HUES48 (cell line): ENCODE data around the gene LSR.

Experiments used
- H3K27ac ChIP-seq: one replicate; pipeline ENCODE4 v1.7.0; 2013; ENCODE audit warnings: low read depth, low read length, inconsistent platforms
- H3K27me3 ChIP-seq: 2 replicates; pipeline ENCODE4 v1.6.1; 2013; ENCODE audit warnings: mild to moderate bottlenecking, low read length; ENCODE audit not compliant: control insufficient read depth, insufficient read depth
- H3K36me3 ChIP-seq: 2 replicates; pipeline ENCODE4 v1.6.1; 2013; ENCODE audit warnings: low read length; ENCODE audit not compliant: control insufficient read depth, insufficient read depth
- H3K4me1 ChIP-seq: 2 replicates; pipeline ENCODE4 v1.6.1; 2013; ENCODE audit warnings: mild to moderate bottlenecking, low read length; ENCODE audit not compliant: control insufficient read depth, insufficient read depth
- H3K4me3 ChIP-seq: 2 replicates; pipeline ENCODE4 v1.5.1; 2013; ENCODE audit warnings: mild to moderate bottlenecking, low read depth, low read length
- H3K9ac ChIP-seq: 2 replicates; pipeline ENCODE4 v1.6.1; 2013; ENCODE audit warnings: mild to moderate bottlenecking, low read depth, low read length, moderate library complexity
- H3K9me3 ChIP-seq: 2 replicates; pipeline ENCODE4 v1.6.1; 2013; ENCODE audit warnings: low read length; ENCODE audit not compliant: control insufficient read depth, insufficient read depth

LSR gene

GRCh38 chr19:35309481-35310279 lies 60.9 kb downstream of the LSR start:
- no peaks in the 10 kb centered on the region for H3K4me1 ChIP-seq
- no peak overlapping the region for H3K9ac ChIP-seq
- H3K9me3 ChIP-seq = no peaks in the 10 kb centered on the region
- no peaks in the 10 kb centered on the region for H3K36me3 ChIP-seq
- no peaks in the 10 kb centered on the region for H3K27me3 ChIP-seq
- H3K4me3 ChIP-seq = no peak overlapping the region
- H3K27ac ChIP-seq = no peak overlapping the region

- Histone ChIP-seq H3K36me3 (no peaks in the 10 kb centered on the region), H3K27me3 (no peaks in the 10 kb centered on the region), H3K4me3 (no peak overlapping the region), H3K27ac (no peak overlapping the region), H3K9me3 (no peaks in the 10 kb centered on the region), H3K4me1 (no peaks in the 10 kb centered on the region), H3K9ac (no peak overlapping the region)
Measured at GRCh38 chr19:35310331-35310730, 61.5 kb downstream of the LSR start.

- Histone ChIP-seq H3K4me3 (no peak overlapping the region), H3K9me3 (no peaks in the 10 kb centered on the region), H3K9ac (no peak overlapping the region), H3K36me3 (no peaks in the 10 kb centered on the region), H3K27ac (no peak overlapping the region), H3K4me1 (no peaks in the 10 kb centered on the region), H3K27me3 (no peaks in the 10 kb centered on the region)
Measured at GRCh38 chr19:35310811-35311465, 62.1 kb downstream of the LSR start.

- H3K36me3 ChIP-seq = no peaks in the 10 kb centered on the region
- H3K4me3 ChIP-seq = no peak overlapping the region
- H3K4me1 ChIP-seq = no peaks in the 10 kb centered on the region
- H3K27me3 ChIP-seq = no peaks in the 10 kb centered on the region
- H3K27ac ChIP-seq = no peak overlapping the region
- no peaks in the 10 kb centered on the region for H3K9me3 ChIP-seq
- no peak overlapping the region for H3K9ac ChIP-seq
Measured at GRCh38 chr19:35311901-35312665, 63.3 kb downstream of the LSR start.

GRCh38 chr19:35313587-35313986 lies 64.8 kb downstream of the LSR start:
- Histone ChIP-seq H3K9me3 (no peaks in the 10 kb centered on the region), H3K4me1 (no peaks in the 10 kb centered on the region), H3K9ac (no peak overlapping the region), H3K36me3 (no peaks in the 10 kb centered on the region), H3K27ac (no peak overlapping the region), H3K27me3 (no peaks in the 10 kb centered on the region), H3K4me3 (no peak overlapping the region)

GRCh38 chr19:35314031-35314430 lies 65.2 kb downstream of the LSR start:
- Histone ChIP-seq H3K9ac (no peak overlapping the region), H3K9me3 (no peaks in the 10 kb centered on the region), H3K27me3 (no peaks in the 10 kb centered on the region), H3K27ac (no peak overlapping the region), H3K36me3 (no peaks in the 10 kb centered on the region), H3K4me1 (no peaks in the 10 kb centered on the region), H3K4me3 (no peak overlapping the region)

GRCh38 chr19:35314858-35315470 lies 66.2 kb downstream of the LSR start:
- no peaks in the 10 kb centered on the region for H3K4me1 ChIP-seq
- no peaks in the 10 kb centered on the region for H3K27me3 ChIP-seq
- no peak overlapping the region for H3K27ac ChIP-seq
- H3K36me3 ChIP-seq = no peaks in the 10 kb centered on the region
- H3K9me3 ChIP-seq = no peaks in the 10 kb centered on the region
- no peak overlapping the region for H3K4me3 ChIP-seq
- no peak overlapping the region for H3K9ac ChIP-seq

- H3K9ac ChIP-seq = no peak overlapping the region
- H3K36me3 ChIP-seq = no peaks in the 10 kb centered on the region
- no peaks in the 10 kb centered on the region for H3K27me3 ChIP-seq
- H3K4me3 ChIP-seq = no peak overlapping the region
- H3K4me1 ChIP-seq = no peaks in the 10 kb centered on the region
- no peaks in the 10 kb centered on the region for H3K9me3 ChIP-seq
- H3K27ac ChIP-seq = no peak overlapping the region
Measured at GRCh38 chr19:35315883-35316282, 67.1 kb downstream of the LSR start.

GRCh38 chr19:35316560-35316959 lies 67.8 kb downstream of the LSR start:
- no peak overlapping the region for H3K9ac ChIP-seq
- no peaks in the 10 kb centered on the region for H3K4me1 ChIP-seq
- no peaks in the 10 kb centered on the region for H3K9me3 ChIP-seq
- no peak overlapping the region for H3K4me3 ChIP-seq
- H3K27me3 ChIP-seq = no peaks in the 10 kb centered on the region
- H3K36me3 ChIP-seq = no peaks in the 10 kb centered on the region
- no peak overlapping the region for H3K27ac ChIP-seq
